GM12865 (cell line): ENCODE data around the gene PLCB1.

Experiments used
- DNase-seq: peaks from one replicate; pipeline ENCODE4 v3.0.0; 2010; ENCODE audit warnings: low read depth
- H3K4me3 ChIP-seq: 2 replicates; pipeline ENCODE4 v1.5.1; 2011; ENCODE audit warnings: mild to moderate bottlenecking, low read depth, low read length, control low read depth
- TF ChIP-seq, protein P1 (sequence below): IDR thresholded peaks from 2 replicates; pipeline ENCODE4 v1.5.1; 2011; ENCODE audit warnings: low read length, control low read depth, low read depth, inconsistent platforms; ENCODE audit not compliant: insufficient read depth; ENCODE audit errors: missing control alignments

Gene PLCB1

DNA sequence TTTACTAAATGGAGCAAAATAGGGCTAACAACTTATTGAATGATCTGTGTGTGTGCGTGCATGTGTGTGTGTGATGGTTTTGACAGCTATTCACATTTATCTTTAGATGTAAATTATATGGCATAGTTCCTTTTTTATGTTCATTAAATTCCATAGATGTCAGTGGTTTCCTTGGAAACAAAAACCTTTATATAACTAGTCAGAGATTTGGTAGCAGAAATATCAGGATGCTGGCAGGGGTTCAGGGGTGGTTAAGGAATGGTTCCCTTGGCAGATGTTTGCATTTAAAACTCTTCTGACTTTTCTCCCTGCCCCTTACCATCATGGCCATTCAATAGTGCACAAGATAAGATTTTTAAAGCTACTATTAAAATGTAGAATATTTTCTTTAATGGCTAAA lies 256.6 kb downstream of the PLCB1 start:
- no peak overlapping the region for H3K4me3 ChIP-seq
- TF ChIP-seq, protein P1, sequence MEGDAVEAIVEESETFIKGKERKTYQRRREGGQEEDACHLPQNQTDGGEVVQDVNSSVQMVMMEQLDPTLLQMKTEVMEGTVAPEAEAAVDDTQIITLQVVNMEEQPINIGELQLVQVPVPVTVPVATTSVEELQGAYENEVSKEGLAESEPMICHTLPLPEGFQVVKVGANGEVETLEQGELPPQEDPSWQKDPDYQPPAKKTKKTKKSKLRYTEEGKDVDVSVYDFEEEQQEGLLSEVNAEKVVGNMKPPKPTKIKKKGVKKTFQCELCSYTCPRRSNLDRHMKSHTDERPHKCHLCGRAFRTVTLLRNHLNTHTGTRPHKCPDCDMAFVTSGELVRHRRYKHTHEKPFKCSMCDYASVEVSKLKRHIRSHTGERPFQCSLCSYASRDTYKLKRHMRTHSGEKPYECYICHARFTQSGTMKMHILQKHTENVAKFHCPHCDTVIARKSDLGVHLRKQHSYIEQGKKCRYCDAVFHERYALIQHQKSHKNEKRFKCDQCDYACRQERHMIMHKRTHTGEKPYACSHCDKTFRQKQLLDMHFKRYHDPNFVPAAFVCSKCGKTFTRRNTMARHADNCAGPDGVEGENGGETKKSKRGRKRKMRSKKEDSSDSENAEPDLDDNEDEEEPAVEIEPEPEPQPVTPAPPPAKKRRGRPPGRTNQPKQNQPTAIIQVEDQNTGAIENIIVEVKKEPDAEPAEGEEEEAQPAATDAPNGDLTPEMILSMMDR = no peak
- DNase-seq = no peak

DNA sequence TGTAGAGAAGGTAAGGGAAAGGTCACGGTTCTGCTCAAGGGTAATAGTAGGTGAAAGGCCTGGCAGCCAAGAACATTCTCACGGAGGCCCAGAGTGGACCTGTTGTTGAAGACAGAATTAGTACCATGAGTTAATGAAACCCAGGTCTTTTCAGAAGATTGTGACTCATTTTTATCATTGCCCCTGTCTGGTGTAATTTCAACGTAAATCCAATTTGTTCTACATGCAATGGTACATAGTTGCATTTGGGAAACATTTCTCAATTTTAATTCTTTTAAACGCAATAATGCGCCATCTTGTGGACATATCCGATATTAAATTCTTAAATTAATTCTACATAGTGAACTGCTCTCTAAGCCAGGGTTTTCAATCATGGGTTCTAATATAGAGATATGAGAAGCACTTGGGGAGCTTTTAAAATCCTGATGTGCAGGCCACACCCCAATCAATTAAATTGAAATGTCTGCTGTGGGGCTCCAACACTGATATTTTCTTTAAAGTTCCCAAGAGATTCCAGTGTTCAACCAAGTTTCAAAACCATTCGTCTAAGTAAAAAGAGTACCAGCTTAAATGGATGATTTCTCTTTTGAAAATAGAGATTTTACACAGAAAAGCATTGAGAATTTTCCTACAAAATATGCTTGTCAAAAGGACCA lies 257.4 kb downstream of the PLCB1 start:
- TF ChIP-seq, protein P1 = peak; percentile 18
- peak; percentile 50 for DNase-seq

DNA sequence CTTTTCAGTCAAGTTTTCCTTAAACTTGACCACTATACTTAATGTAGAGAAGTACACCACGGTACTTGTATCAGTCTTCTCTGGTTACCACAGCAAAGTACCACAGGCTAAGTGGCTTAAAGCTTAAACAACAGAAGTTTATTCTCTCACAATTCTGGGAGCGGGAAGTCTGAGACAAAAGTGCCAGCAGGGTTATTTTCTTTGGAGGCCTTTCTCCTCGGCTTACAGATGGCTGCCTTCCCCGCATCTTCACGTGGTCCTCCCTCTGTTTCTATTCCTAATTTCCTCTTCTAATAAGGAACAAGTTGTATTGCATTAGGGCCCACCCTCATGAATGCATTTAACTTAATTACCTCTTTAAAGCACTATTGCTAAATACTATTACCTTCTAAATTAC lies 258.0 kb downstream of the PLCB1 start:
- DNase-seq = no peak
- TF ChIP-seq, protein P1 = no peak
- H3K4me3 ChIP-seq = no peak overlapping the region

More for the DNA sequence above, 257.4 kb downstream of the PLCB1 start:
- H3K4me3 ChIP-seq = no peak overlapping the region

DNA sequence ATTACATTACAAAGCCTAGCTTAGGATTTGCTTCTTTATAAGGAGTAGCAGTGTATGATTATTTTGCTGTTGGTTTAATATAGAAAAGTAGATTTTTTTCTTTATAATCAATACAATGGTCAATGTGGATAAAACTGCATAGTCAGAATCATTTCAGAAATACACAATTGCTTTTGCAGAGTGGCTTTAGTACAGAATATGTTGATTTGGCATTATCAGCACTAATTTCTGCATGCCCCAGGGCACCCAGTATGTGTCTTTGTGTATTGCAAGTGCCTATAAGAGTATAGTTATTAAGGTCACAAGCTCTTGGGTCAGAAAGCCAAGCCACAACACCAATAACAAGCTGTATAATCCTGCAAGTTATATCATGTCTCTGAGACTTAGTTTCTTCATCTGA lies 258.4 kb downstream of the PLCB1 start:
- no peak overlapping the region for H3K4me3 ChIP-seq
- TF ChIP-seq, protein P1 = no peak
- no peak for DNase-seq

DNA sequence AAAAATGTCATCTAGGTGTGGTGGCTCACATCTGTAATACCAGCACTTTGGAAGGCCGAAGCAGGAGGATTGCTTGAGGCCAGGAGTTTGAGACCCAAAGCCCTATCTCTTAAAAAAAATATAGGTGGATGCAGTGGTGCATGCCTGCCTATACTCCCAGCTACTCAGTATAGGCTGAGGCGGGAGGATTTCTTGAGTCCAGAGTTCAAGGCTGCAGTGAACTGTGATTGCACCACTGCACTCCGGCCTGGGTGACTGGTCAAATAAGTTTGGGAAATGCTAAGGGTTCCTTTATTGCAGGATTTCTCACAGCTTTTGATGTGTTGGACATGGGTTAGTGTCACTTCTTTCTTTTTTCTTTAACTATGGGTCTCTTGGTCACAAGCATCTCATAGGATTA lies 261.3 kb downstream of the PLCB1 start:
- H3K4me3 ChIP-seq = no peak overlapping the region
- TF ChIP-seq, protein P1 = no peak
- no peak for DNase-seq

DNA sequence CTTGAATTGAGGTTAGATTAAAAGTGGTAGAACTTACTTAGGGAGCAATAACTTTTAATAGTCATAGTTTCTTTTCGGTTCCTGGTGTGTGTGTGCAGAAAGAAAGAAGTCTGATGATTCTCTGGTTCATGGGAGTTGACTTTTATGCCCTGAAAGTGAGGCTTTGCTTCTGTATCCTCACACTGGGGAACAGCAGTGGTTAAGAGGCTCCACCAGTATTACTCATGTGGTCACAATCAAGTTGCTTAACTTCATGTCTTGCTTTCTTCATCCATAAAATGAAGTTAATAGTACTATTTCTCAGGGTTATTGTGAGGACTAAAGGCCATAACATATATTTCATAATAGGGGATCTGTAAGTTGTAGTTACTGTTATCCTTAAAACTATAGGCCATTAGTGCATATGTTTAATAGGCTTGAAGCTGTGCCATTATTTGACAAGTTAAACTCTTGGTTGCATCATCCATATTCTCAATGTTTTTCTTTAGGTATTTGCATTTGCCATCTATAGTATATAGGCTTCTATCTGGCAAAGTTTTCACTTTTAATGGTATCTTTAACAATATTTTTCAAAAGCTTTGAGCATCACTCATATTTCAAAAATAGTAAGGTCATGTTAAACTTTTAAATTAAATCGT lies 262.4 kb downstream of the PLCB1 start:
- TF ChIP-seq, protein P1 = no peak
- DNase-seq = peak; percentile 65
- no peak overlapping the region for H3K4me3 ChIP-seq

DNA sequence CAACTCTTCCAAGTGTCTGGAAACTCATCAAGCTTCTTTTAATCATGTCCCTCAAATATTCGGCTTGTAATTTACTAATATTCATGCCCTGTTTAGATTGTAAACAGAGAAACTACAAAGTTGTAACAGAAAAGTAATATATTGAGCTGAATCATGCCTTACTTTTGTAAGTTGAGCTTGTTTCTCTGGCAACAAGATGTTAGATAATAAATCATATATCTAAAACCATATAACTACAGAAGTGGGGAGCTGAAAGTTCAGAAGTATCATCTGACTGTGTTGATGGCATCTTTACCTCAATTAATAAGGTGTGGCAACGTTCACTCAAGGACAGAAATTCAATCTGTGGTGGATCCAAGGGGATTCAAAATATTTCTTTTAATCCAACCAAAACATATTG lies 263.9 kb downstream of the PLCB1 start:
- H3K4me3 ChIP-seq = no peak overlapping the region
- TF ChIP-seq, protein P1 = no peak
- no peak for DNase-seq
